GM23338 (cell line): ENCODE measurements around the gene PRKAR1A. TPM values are rescaled to one million over a fixed set of nuclear protein-coding genes. Genes with fewer than 3 reads are reported as not detected.

Source experiments
- ATAC-seq: fragments of 200-7000 bp; cut with Tn5 transposase; 3 replicates; pipeline ENCODE4 v1.9.1; 2020
- DNase-seq: peaks from one replicate; pipeline ENCODE4 v3.0.0-alpha.2; 2015; ENCODE audit warnings: low spot score
- H2AFZ ChIP-seq: fragments of 200-600 bp; sonication (generic); 2 replicates; pipeline ENCODE4 v1.8.0; 2016; ENCODE audit warnings: antibody characterized with exemption, mild to moderate bottlenecking, moderate library complexity
- H3F3A ChIP-seq: fragments of 200-600 bp; sonication (generic); replicated peaks from 2 replicates; pipeline ENCODE4 v1.8.0; 2017; ENCODE audit warnings: antibody characterized with exemption, mixed run types, low read depth
- H3K27ac ChIP-seq: fragments of 200-600 bp; sonication (generic); 2 replicates; pipeline ENCODE4 v1.6.1; 2016; ENCODE audit warnings: low read depth
- H3K27me3 ChIP-seq: fragments of 200-600 bp; sonication (generic); 2 replicates; pipeline ENCODE4 v1.8.0; 2016; ENCODE audit warnings: mild to moderate bottlenecking, mixed run types, moderate library complexity; ENCODE audit not compliant: insufficient read depth
- H3K36me3 ChIP-seq: fragments of 200-600 bp; sonication (generic); 2 replicates; pipeline ENCODE4 v1.8.0; 2016; ENCODE audit warnings: mild to moderate bottlenecking; ENCODE audit not compliant: insufficient read depth
- H3K4me1 ChIP-seq: fragments of 200-600 bp; sonication (generic); 2 replicates; pipeline ENCODE4 v1.8.0; 2016; ENCODE audit warnings: mild to moderate bottlenecking, moderate library complexity; ENCODE audit not compliant: insufficient read depth
- H3K4me2 ChIP-seq: fragments of 200-600 bp; sonication (generic); 2 replicates; pipeline ENCODE4 v1.7.1; 2017; ENCODE audit warnings: mixed run types
- H3K4me3 ChIP-seq: fragments of 200-600 bp; sonication (generic); 2 replicates; pipeline ENCODE4 v1.6.1; 2016; ENCODE audit warnings: mixed run types
- H3K79me2 ChIP-seq: fragments of 200-600 bp; sonication (generic); replicated peaks from 2 replicates; pipeline ENCODE4 v1.8.0; 2017; ENCODE audit warnings: mild to moderate bottlenecking; ENCODE audit not compliant: insufficient read depth
- H3K9me2 ChIP-seq: fragments of 200-600 bp; sonication (generic); 2 replicates; pipeline ENCODE4 v1.8.0; 2017; ENCODE audit not compliant: insufficient read depth
- H4K20me1 ChIP-seq: fragments of 200-600 bp; sonication (generic); replicated peaks from 2 replicates; pipeline ENCODE4 v1.8.0; 2017; ENCODE audit warnings: mild to moderate bottlenecking; ENCODE audit not compliant: insufficient read depth
- H3K27ac Mint-ChIP-seq: 2 replicates; pipeline ENCODE4 v1.8.0; 2020; ENCODE audit warnings: inconsistent platforms, mild to moderate bottlenecking, moderate library complexity, mixed read lengths
- H3K27me3 Mint-ChIP-seq: 3 replicates; pipeline ENCODE4 v1.8.0; 2022; ENCODE audit warnings: low read depth, mild to moderate bottlenecking, moderate library complexity, mixed read lengths, inconsistent platforms; ENCODE audit not compliant: insufficient read depth, poor library complexity
- H3K36me3 Mint-ChIP-seq: 3 replicates; pipeline ENCODE4 v1.8.0; 2021; ENCODE audit warnings: low read depth, mild to moderate bottlenecking, inconsistent platforms, moderate library complexity, mixed read lengths
- H3K4me1 Mint-ChIP-seq: 3 replicates; pipeline ENCODE4 v1.8.0; 2020; ENCODE audit warnings: mild to moderate bottlenecking, inconsistent platforms, mixed read lengths
- H3K4me3 Mint-ChIP-seq: 3 replicates; pipeline ENCODE4 v1.8.0; 2021; ENCODE audit warnings: moderate library complexity, mild to moderate bottlenecking, inconsistent platforms, mixed read lengths
- H3K9me3 Mint-ChIP-seq: 3 replicates; pipeline ENCODE4 v1.8.0; 2020; ENCODE audit warnings: moderate library complexity, mild to moderate bottlenecking, inconsistent platforms, mixed read lengths
- CREB1 ChIP-seq: fragments of 250-450 bp; sonication (Bioruptor Pico); IDR thresholded peaks from 2 replicates; pipeline ENCODE4 v1.5.0; 2020; ENCODE audit warnings: low read depth, mild to moderate bottlenecking, moderate library complexity
- CTCF ChIP-seq, 2 experiments: fragments of 200-600 bp in 1 of 2; sonication (generic) in 1 of 2; conservative IDR thresholded peaks; 2 replicates each; pipeline versions ENCODE4 v1.5.1 to v1.6.1; 2016 to 2017; ENCODE audit warnings: antibody characterized with exemption in 2 of 2, low read depth in 2 of 2, mild to moderate bottlenecking in 2 of 2, moderate library complexity in 1 of 2
- EZH2 ChIP-seq: fragments of 200-600 bp; sonication (generic); IDR thresholded peaks from one replicate; pipeline ENCODE4 v1.8.0; 2017; ENCODE audit warnings: antibody characterized with exemption, mild to moderate bottlenecking, low read depth; ENCODE audit not compliant: unreplicated experiment
- EZH2phosphoT487 ChIP-seq: fragments of 200-600 bp; sonication (generic); IDR thresholded peaks from one replicate; pipeline ENCODE4 v1.8.1; 2018; ENCODE audit warnings: antibody characterized with exemption; ENCODE audit not compliant: unreplicated experiment
- JUNB ChIP-seq: IDR thresholded peaks from one replicate; pipeline ENCODE4 v1.6.1; 2016; ENCODE audit warnings: antibody characterized with exemption; ENCODE audit not compliant: unreplicated experiment
- NANOG ChIP-seq: IDR thresholded peaks from 2 replicates; pipeline ENCODE4 v1.6.1; 2016; ENCODE audit warnings: antibody characterized with exemption, borderline replicate concordance
- POLR2AphosphoS5 ChIP-seq: IDR thresholded peaks from 2 replicates; pipeline ENCODE4 v1.6.1; 2016; ENCODE audit warnings: antibody characterized with exemption, low read depth
- STAT1 ChIP-seq: IDR thresholded peaks from one replicate; pipeline ENCODE4 v1.6.1; 2016; ENCODE audit warnings: antibody characterized with exemption; ENCODE audit not compliant: unreplicated experiment
- ZNF114 ChIP-seq: fragments of 250-450 bp; sonication (Bioruptor Pico); IDR thresholded peaks from 2 replicates; pipeline ENCODE4 v1.5.0; 2020; ENCODE audit warnings: mild to moderate bottlenecking, moderate library complexity
- ZNF331 ChIP-seq: fragments of 250-450 bp; sonication (Bioruptor Pico); IDR thresholded peaks from 2 replicates; pipeline ENCODE4 v1.5.0; 2020; ENCODE audit warnings: low read depth, mild to moderate bottlenecking, moderate library complexity
- ZNF462 ChIP-seq: fragments of 250-450 bp; sonication (Bioruptor Pico); IDR thresholded peaks from 2 replicates; pipeline ENCODE4 v1.5.0; 2020; ENCODE audit warnings: mild to moderate bottlenecking, moderate library complexity
- polyA plus RNA-seq: library from polyadenylated mRNA; unstranded; fragments of >200 nt; fragmentation: Nextera tagmentation; extraction: Ambion mirVana; gene quantifications from 2 replicates; pipeline ENCODE4 v1.2.1, GENCODE V29; 2016
- total RNA-seq: library from RNA; depleted of rRNA; stranded (reverse); fragments of >200 nt; shearing (Covaris generic); gene quantifications from 2 replicates; pipeline ENCODE4 v1.2.3, GENCODE V29; 2014
- TF ChIP-seq, protein P1 (sequence below): IDR thresholded peaks from one replicate; pipeline ENCODE4 v1.6.1; 2018; ENCODE audit warnings: antibody characterized with exemption; ENCODE audit not compliant: unreplicated experiment
- TF ChIP-seq, protein P2 (sequence below): IDR thresholded peaks from 2 replicates; pipeline ENCODE4 v1.6.1; 2016; ENCODE audit warnings: antibody characterized with exemption

The PRKAR1A gene
- total and polyA plus RNA-seq, 2 experiments from 2014 or later: 90.1 to 100 TPM

DNA sequence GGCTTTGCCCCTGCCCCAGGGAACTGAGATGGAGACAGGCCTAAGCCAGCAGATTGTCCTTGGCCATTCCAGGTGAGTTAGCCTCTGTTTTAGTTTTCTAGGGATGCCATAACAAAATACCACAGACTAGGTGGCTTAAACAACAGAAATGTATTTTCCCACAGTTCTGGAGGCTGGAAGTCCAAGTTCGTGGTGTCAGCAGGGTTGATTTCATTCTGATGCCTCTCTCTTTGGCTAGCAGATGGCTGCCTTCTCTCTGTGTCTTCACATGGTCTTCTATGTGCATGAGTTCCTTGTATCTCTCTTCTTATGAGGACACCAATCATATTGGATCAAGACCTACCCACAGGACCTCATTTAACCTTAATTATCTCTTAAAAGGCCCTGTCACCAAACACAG lies 76.1 kb downstream of the PRKAR1A start:
- TF ChIP-seq EZH2phosphoT487 (no peak), ZNF462 (CRISPR knock-in tag) (no peak), CREB1 (no peak), POLR2AphosphoS5 (no peak), ZNF114 (CRISPR knock-in tag) (no peak), STAT1 (no peak), NANOG (no peak), EZH2 (no peak), JUNB (no peak), CTCF (conservative IDR thresholded peaks at IDR 0.05; ENCODE audit: low read depth in 2 of 2) (no peak), ZNF331 (CRISPR knock-in tag) (no peak)
- TF ChIP-seq, protein P1, sequence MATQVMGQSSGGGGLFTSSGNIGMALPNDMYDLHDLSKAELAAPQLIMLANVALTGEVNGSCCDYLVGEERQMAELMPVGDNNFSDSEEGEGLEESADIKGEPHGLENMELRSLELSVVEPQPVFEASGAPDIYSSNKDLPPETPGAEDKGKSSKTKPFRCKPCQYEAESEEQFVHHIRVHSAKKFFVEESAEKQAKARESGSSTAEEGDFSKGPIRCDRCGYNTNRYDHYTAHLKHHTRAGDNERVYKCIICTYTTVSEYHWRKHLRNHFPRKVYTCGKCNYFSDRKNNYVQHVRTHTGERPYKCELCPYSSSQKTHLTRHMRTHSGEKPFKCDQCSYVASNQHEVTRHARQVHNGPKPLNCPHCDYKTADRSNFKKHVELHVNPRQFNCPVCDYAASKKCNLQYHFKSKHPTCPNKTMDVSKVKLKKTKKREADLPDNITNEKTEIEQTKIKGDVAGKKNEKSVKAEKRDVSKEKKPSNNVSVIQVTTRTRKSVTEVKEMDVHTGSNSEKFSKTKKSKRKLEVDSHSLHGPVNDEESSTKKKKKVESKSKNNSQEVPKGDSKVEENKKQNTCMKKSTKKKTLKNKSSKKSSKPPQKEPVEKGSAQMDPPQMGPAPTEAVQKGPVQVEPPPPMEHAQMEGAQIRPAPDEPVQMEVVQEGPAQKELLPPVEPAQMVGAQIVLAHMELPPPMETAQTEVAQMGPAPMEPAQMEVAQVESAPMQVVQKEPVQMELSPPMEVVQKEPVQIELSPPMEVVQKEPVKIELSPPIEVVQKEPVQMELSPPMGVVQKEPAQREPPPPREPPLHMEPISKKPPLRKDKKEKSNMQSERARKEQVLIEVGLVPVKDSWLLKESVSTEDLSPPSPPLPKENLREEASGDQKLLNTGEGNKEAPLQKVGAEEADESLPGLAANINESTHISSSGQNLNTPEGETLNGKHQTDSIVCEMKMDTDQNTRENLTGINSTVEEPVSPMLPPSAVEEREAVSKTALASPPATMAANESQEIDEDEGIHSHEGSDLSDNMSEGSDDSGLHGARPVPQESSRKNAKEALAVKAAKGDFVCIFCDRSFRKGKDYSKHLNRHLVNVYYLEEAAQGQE: no peak
- TF ChIP-seq, protein P2, sequence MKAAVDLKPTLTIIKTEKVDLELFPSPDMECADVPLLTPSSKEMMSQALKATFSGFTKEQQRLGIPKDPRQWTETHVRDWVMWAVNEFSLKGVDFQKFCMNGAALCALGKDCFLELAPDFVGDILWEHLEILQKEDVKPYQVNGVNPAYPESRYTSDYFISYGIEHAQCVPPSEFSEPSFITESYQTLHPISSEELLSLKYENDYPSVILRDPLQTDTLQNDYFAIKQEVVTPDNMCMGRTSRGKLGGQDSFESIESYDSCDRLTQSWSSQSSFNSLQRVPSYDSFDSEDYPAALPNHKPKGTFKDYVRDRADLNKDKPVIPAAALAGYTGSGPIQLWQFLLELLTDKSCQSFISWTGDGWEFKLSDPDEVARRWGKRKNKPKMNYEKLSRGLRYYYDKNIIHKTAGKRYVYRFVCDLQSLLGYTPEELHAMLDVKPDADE: no peak
- ATAC-seq (no peak), DNase-seq (no peak)
- no peaks in the 10 kb centered on the region for H3K79me2 ChIP-seq
- no peaks in the 10 kb centered on the region; the same call in 1 of the 2 replicates for H3K9me2 ChIP-seq
- H3K27me3 Mint-ChIP-seq: peaks cover 7% of the 10 kb centered on the region
- no peak overlapping the region for H3K4me3 ChIP-seq
- no peaks in the 10 kb centered on the region for H4K20me1 ChIP-seq
- H3K36me3 ChIP-seq: no peaks in the 10 kb centered on the region; the same call in 1 of the 2 replicates
- no peak overlapping the region for H3K4me3 Mint-ChIP-seq
- no peaks in the 10 kb centered on the region for H3K4me1 Mint-ChIP-seq
- no peaks in the 10 kb centered on the region for H3F3A ChIP-seq
- peaks cover 4% of the 10 kb centered on the region; the same call in 2 of the 3 replicates for H3K36me3 Mint-ChIP-seq
- no peak overlapping the region for H2AFZ ChIP-seq
- H3K27ac Mint-ChIP-seq: no peak overlapping the region
- no peaks in the 10 kb centered on the region for H3K27me3 ChIP-seq
- H3K9me3 Mint-ChIP-seq: peaks cover 5% of the 10 kb centered on the region; the same call in 2 of the 3 replicates
- H3K4me2 ChIP-seq: no peak overlapping the region
- H3K4me1 ChIP-seq: no peaks in the 10 kb centered on the region; the same call in 1 of the 2 replicates
- no peak overlapping the region for H3K27ac ChIP-seq
